SK-N-MC (cell line): ENCODE data around the gene PIK3CB.

Experiments
- DNase-seq: peaks from one replicate; pipeline ENCODE4 v3.0.0-alpha.2; 2011; ENCODE audit warnings: low read depth, low spot score
- H3K27ac ChIP-seq: fragments of 200-600 bp; sonication (generic); 2 replicates; pipeline ENCODE4 v1.5.1; 2016; ENCODE audit warnings: mixed run types
- H3K36me3 ChIP-seq: fragments of 200-600 bp; sonication (generic); 2 replicates; pipeline ENCODE4 v1.6.1; 2017; ENCODE audit warnings: antibody characterized with exemption, low read length, mixed read lengths; ENCODE audit not compliant: insufficient read depth
- H3K4me3 ChIP-seq: fragments of 200-600 bp; sonication (generic); 2 replicates; pipeline ENCODE4 v1.5.1; 2016
- H3K9ac ChIP-seq: fragments of 200-600 bp; sonication (generic); 2 replicates; pipeline ENCODE4 v1.8.0; 2017; ENCODE audit warnings: mixed run types, mixed read lengths; ENCODE audit not compliant: insufficient read length
- H3K9me3 ChIP-seq: fragments of 200-600 bp; sonication (generic); 2 replicates; pipeline ENCODE4 v1.6.1; 2017; ENCODE audit warnings: low read depth, mild to moderate bottlenecking, antibody characterized with exemption, low read length, moderate library complexity, mixed read lengths
- EZH2 ChIP-seq: fragments of 200-600 bp; sonication (generic); IDR thresholded peaks from one replicate; pipeline ENCODE4 v1.6.1; 2017; ENCODE audit warnings: antibody characterized with exemption
- FOXP2 ChIP-seq: optimal IDR thresholded peaks from 2 replicates; pipeline ENCODE3; 2011; ENCODE audit warnings: mild to moderate bottlenecking, moderate library complexity; ENCODE audit not compliant: insufficient read depth; ENCODE audit errors: extremely low read length, control extremely low read depth
- POLR2AphosphoS5 ChIP-seq: IDR thresholded peaks from 2 replicates; pipeline ENCODE4 v1.6.1; 2012; ENCODE audit warnings: mild to moderate bottlenecking, low read depth, low read length, borderline replicate concordance

PIK3CB gene

GRCh38 chr3:138834596-138835396 lies at the start of gene PIK3CB:
TSS of gene PIK3CB (minus strand) at chr3:138834928. CDS start at chr3:138759343, 75,585 bp downstream.
- Histone ChIP-seq H3K27ac (peak within 1 kb of the TSS; percentile 86), H3K9me3 (no peaks in the 10 kb centered on the region), H3K4me3 (peak within 1 kb of the TSS; percentile 90), H3K9ac (peak within 1 kb of the TSS; percentile 89), H3K36me3 (no peaks in the 10 kb centered on the region)
- no peak for DNase-seq
- TF ChIP-seq POLR2AphosphoS5 (peak; percentile 93), FOXP2 (no peak), EZH2 (no peak)

- DNase-seq, result no peak
- TF ChIP-seq EZH2, result no peak
- no peak for TF ChIP-seq FOXP2
- H3K4me3 ChIP-seq, result no peak overlapping the region
- no peak overlapping the region for H3K27ac ChIP-seq
- no peaks in the 10 kb centered on the region for H3K9me3 ChIP-seq
- no peak overlapping the region for H3K9ac ChIP-seq
- H3K36me3 ChIP-seq, result no peaks in the 10 kb centered on the region
These were observed 46.5 kb upstream of the PIK3CB start for GRCh38 chr3:138881233-138881632.

GRCh38 chr3:138879541-138880380 lies 45.0 kb upstream of the PIK3CB start:
- H3K27ac ChIP-seq, result no peak overlapping the region
- no peak for DNase-seq

DNA sequence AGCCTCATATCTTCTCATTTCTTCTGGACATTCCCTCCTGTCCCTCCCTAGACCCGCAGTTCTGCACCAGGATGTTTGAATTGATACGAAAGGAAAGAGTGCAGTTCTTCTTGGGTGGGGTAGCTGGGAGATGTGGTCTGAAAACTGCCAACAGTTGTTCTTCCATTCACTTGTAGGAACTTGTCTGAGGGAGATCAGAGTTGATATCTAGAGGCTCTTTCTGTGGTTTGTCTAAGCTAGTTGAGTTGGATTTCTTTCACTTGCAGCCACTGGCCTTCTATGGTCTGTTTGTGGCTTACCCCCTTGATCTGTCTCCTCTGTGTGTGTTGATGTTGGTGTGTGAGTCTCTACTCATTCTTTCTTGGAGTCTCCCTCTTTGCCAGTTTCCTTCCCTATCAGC lies 42.5 kb upstream of the PIK3CB start:
- no peak overlapping the region for H3K9ac ChIP-seq
- H3K9me3 ChIP-seq, result no peaks in the 10 kb centered on the region
- TF ChIP-seq FOXP2, result no peak
- TF ChIP-seq EZH2, result no peak
- TF ChIP-seq POLR2AphosphoS5, result no peak
- H3K27ac ChIP-seq, result no peak overlapping the region
- no peaks in the 10 kb centered on the region for H3K36me3 ChIP-seq
- no peak for DNase-seq
- no peak overlapping the region for H3K4me3 ChIP-seq

More at GRCh38 chr3:138879541-138880380, 45.0 kb upstream of the PIK3CB start:
- Histone ChIP-seq H3K4me3 (no peak overlapping the region), H3K9ac (no peak overlapping the region), H3K9me3 (no peaks in the 10 kb centered on the region), H3K36me3 (no peaks in the 10 kb centered on the region)
- TF ChIP-seq FOXP2 (no peak), EZH2 (no peak), POLR2AphosphoS5 (no peak)

- no peak for TF ChIP-seq FOXP2
- DNase-seq, result no peak
- Histone ChIP-seq H3K9me3 (no peaks in the 10 kb centered on the region), H3K4me3 (no peak overlapping the region), H3K36me3 (no peaks in the 10 kb centered on the region), H3K9ac (no peak overlapping the region), H3K27ac (no peak overlapping the region)
These were observed 41.3 kb upstream of the PIK3CB start for GRCh38 chr3:138875754-138876664.

DNA sequence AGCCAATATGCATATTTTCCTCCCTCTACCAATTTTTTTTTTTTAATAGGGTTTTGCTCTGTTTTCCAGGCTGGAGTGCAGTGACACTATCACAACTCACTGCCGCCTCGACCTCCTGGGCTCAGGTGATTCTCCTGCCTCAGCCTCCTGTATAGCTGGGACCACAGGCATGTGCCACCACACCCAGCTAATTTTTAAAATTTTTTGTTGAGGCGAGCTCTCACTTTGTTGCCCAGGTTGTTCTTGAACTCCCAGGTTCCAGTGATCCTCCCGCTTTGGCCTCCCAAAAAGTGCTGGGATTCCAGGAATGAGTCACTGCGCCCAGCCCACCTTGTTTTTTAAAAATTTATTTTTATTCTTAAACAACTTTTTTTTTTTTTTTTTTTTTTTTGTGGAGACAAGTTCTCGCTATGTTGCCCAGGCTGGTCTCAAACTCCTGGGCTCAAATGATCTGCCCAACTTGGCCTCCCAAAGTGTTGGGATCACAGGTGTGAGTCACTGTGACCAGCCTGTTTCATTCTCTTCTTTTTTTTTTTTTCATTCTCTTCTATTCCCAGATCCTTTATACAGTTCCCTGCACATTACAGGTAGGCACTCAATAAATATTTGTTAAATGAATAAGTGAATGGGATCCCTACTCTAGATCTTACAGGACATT lies 40.5 kb upstream of the PIK3CB start:
- H3K9me3 ChIP-seq, result no peaks in the 10 kb centered on the region
- no peak overlapping the region for H3K9ac ChIP-seq
- H3K27ac ChIP-seq, result no peak overlapping the region
- no peak for DNase-seq
- no peaks in the 10 kb centered on the region for H3K36me3 ChIP-seq
- TF ChIP-seq POLR2AphosphoS5 (no peak), FOXP2 (no peak), EZH2 (no peak)
- no peak overlapping the region for H3K4me3 ChIP-seq

GRCh38 chr3:138873471-138874278 lies 38.9 kb upstream of the PIK3CB start:
- H3K4me3 ChIP-seq, result no peak overlapping the region
- TF ChIP-seq POLR2AphosphoS5 (no peak), FOXP2 (no peak), EZH2 (no peak)
- H3K36me3 ChIP-seq, result no peaks in the 10 kb centered on the region
- H3K9ac ChIP-seq, result no peak overlapping the region
- no peak for DNase-seq
- H3K9me3 ChIP-seq, result no peaks in the 10 kb centered on the region
- no peak overlapping the region for H3K27ac ChIP-seq
